22Rv1 (cell line): ENCODE data around the gene ONECUT3.

Experiments
- CTCF ChIP-seq: fragments of 450-650 bp; IDR thresholded peaks from 2 replicates; pipeline ENCODE4 v1.5.1; 2017; ENCODE audit warnings: mild to moderate bottlenecking
- ZFX ChIP-seq: fragments of 450-650 bp; IDR thresholded peaks from 2 replicates; pipeline ENCODE4 v1.6.1; 2017; ENCODE audit warnings: antibody characterized with exemption, borderline replicate concordance

GRCh38 chr19:1773184-1773583 is 19.9 kb downstream of the ONECUT3 start:
- TF ChIP-seq CTCF (no peak), ZFX (no peak)
